HG03095 (cell line): Measurements from ENCODE around the gene SLC66A2.

Experiments used
- ATAC-seq: cut with Tn5 transposase; IDR thresholded peaks from one replicate; pipeline ENCODE4 v1.9.1; 2021; ENCODE audit warnings: moderate library complexity; ENCODE audit not compliant: unreplicated experiment

SLC66A2 gene

GRCh38 chr18:79852561-79853302 is 98.7 kb downstream of the SLC66A2 start:
- ATAC-seq: no peak
